ENCODE data around the gene PLOD3. TPM values are rescaled to one million over a fixed set of nuclear protein-coding genes. Genes with fewer than 3 reads are reported as not detected.

The PLOD3 gene
- total and polyA plus RNA-seq, 8 donors, result 12.4 to 260 (median 31.2) TPM

GRCh38 chr7:101236292-101236835, 19.0 kb upstream of the PLOD3 start:
- Histone ChIP-seq H3K9me3 (no peaks in the 10 kb centered on the region), H3K36me3 (peaks cover 18 to 56% (median 51%) of the 10 kb centered on the region in 4 donors), H3K27me3 (no peaks in the 10 kb centered on the region), H3K4me1 (peaks cover 21 to 89% (median 57%) of the 10 kb centered on the region in 4 donors), H3K27ac (peak overlapping the region in 1 of 5 donors; percentile 63), H3K4me3 (peak overlapping the region in 1 of 4 donors; percentile 22)
- intact Hi-C loops (cut with DNase I; ENCODE audit: low total_unique reads), result no loop called here
- 83 to 88% (median 85%) methylated on average over 15 to 21 of the region's 21 CpGs for WGBS, 5 donors
- TF ChIP-seq POLR2AphosphoS5 (IDR thresholded peaks at IDR 0.05) (no peak), EP300 (IDR thresholded peaks at IDR 0.05) (no peak), POLR2A (IDR thresholded peaks at IDR 0.05) (no peak), CTCF (IDR thresholded peaks at IDR 0.05) (no peak)
- DNase-seq, result no peak

- H3K27me3 ChIP-seq, result no peaks in the 10 kb centered on the region
- peaks cover 21 to 89% (median 59%) of the 10 kb centered on the region in 4 donors for H3K4me1 ChIP-seq
- no peak for TF ChIP-seq POLR2A (IDR thresholded peaks at IDR 0.05)
- TF ChIP-seq CTCF (IDR thresholded peaks at IDR 0.05), result no peak
- no peak for TF ChIP-seq POLR2AphosphoS5 (IDR thresholded peaks at IDR 0.05)
- TF ChIP-seq EP300 (IDR thresholded peaks at IDR 0.05), result no peak
- WGBS, 5 donors, result 40 to 65% (median 59%) methylated on average over 2 to 9 of the region's 9 CpGs
- intact Hi-C loops (cut with DNase I; ENCODE audit: low total_unique reads), result no loop called here
- H3K27ac ChIP-seq, result peak overlapping the region in 1 of 5 donors; percentile 8
- H3K4me3 ChIP-seq, result no peak overlapping the region
- DNase-seq, result peak in 1 of 2 donors; percentile 60
- no peaks in the 10 kb centered on the region for H3K9me3 ChIP-seq
- peaks cover 16 to 56% (median 45%) of the 10 kb centered on the region in 4 donors for H3K36me3 ChIP-seq
Observed at GRCh38 chr7:101235522-101235921, 18.1 kb upstream of the PLOD3 start.

DNA sequence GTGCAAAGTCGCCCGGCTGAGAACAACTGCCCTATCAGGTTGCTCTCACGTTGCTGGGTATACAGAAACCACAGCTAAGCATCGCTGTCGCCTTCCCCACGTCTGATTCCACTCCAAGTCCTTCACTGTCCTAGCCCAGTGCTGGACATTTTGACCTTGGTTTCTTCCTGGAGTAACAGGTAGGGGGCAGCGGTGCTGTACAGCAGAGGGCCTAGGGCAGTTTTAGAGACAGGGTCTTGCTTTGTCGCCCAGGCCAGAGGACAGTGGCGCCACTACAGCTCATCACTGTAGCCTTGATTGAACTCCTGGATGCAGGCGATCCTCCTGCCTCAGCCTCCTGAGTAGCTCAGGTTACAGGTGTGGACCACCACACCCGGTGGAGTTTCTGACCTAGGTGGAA, 17.7 kb upstream of the PLOD3 start:
- Histone ChIP-seq H3K27ac (peak overlapping the region in 2 of 5 donors; percentile 7 to 8), H3K4me1 (peaks cover 21 to 87% (median 57%) of the 10 kb centered on the region in 4 donors), H3K4me3 (no peak overlapping the region), H3K9me3 (no peaks in the 10 kb centered on the region), H3K36me3 (peaks cover 11 to 52% (median 42%) of the 10 kb centered on the region in 4 donors), H3K27me3 (no peaks in the 10 kb centered on the region)
- TF ChIP-seq CTCF (IDR thresholded peaks at IDR 0.05) (peak in 1 of 7 experiments; percentile 14), POLR2AphosphoS5 (IDR thresholded peaks at IDR 0.05) (no peak)
- WGBS, 5 donors, result 37 to 70% (median 55%) methylated on average over 8 to 11 of the region's 11 CpGs
- DNase-seq, result peak in 1 of 2 donors; percentile 37
- intact Hi-C loops (cut with DNase I; ENCODE audit: low total_unique reads), result no loop called here

DNA sequence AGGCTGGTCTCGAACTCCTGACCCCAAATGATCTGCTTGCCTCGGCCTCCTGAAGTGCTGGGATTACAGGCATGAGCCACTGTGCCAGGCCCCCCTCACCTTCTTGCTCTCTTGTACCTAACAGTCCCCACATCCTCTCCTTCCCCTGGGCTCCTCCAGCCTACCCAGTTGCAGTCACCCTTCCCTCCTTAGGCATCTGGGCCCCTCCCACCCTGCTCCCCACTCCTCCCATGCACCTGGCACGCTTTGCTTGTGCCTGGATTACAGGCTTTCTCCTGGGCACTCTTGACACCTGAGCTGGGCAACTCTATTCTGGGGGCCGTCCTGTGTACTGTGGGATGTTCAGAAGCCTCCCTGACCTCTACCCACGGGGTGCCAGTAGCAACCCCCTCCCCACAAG, 17.3 kb upstream of the PLOD3 start:
- Histone ChIP-seq H3K4me3 (no peak overlapping the region), H3K9me3 (no peaks in the 10 kb centered on the region), H3K36me3 (peaks cover 9 to 52% (median 40%) of the 10 kb centered on the region in 4 donors), H3K4me1 (peaks cover 21 to 83% (median 53%) of the 10 kb centered on the region in 4 donors), H3K27me3 (no peaks in the 10 kb centered on the region), H3K27ac (peak overlapping the region in 2 of 5 donors; percentile 7 to 8)
- intact Hi-C loops (cut with DNase I; ENCODE audit: low total_unique reads), result no loop called here
- peak; percentile 49 to 52 for DNase-seq
- 35 to 66% (median 53%) methylated on average over 5 of the region's 5 CpGs for WGBS, 5 donors
- no peak for TF ChIP-seq POLR2AphosphoS5 (IDR thresholded peaks at IDR 0.05)
- TF ChIP-seq CTCF (IDR thresholded peaks at IDR 0.05), result no peak
- TF ChIP-seq POLR2A (IDR thresholded peaks at IDR 0.05), result no peak
- TF ChIP-seq EP300 (IDR thresholded peaks at IDR 0.05), result no peak

Measured in stomach (tissue), 9 donors.